NCI-H1436 treated with DMSO at 0.1 percent for 48 hours (cell line): Measurements from ENCODE around the gene B3GALT5.

Experiments
- DNase-seq: peaks from one replicate; lab custom pipeline; 2025; lab: John Stamatoyannopoulos, UW

B3GALT5 gene

DNA sequence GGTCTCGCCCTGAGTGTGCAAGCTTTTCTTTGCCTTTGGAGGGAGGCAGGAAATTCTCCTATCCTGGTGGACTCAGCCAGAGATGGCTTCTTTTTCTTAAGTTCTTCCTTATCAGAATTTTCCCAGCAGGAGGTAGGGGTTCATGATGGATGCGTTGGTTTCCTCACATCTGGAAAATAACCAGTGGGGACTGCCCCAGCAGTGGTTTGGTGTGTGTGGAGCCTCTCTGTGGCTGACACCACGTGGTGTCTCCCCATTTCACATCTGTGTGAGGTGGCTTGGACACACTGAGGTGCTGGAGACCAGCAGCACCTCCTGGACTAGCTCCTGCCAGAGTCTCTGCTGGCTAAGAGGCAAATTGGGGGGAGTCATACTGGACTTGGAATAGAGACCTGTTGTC lies 32.6 kb downstream of the B3GALT5 start:
- no peak for DNase-seq

DNA sequence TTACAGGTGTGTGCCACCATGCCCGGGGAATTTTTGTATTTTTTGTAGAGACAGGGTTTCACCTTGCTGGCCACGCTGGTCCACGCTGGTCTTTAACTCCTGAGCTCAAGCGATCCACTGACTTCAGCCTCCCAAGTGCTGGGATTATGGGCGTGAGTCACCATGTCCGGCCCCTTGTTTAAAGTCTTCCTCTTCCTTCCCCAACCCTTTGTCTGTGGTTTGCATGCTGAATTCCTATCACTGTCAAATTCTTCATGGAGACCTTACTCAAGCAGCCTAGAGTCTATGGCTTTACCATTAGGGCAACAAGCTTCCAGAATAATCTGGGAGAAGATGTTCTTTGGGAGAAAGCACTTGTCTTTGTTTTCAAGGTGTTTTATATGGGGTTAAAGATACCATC lies 34.7 kb downstream of the B3GALT5 start:
- DNase-seq = no peak

DNA sequence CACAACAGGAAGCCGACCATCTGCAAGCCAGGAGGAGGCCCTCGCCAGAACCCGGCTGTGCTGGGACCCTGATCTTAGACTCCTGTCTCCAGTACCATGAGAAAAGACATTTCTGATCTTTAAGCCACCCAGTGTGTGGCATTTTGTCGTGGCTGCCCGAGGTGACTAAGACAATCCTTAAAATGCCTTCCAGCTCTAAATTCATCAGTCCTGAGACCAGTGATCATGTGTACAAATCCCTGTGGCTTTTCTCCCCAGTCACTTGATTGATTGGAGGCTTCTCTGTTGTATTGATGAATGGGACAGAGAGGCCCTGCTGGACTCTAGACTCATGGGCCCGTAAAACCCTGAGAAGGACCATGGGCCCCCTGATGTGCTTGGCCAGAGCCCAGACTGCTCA lies 36.1 kb downstream of the B3GALT5 start:
- no peak for DNase-seq

DNA sequence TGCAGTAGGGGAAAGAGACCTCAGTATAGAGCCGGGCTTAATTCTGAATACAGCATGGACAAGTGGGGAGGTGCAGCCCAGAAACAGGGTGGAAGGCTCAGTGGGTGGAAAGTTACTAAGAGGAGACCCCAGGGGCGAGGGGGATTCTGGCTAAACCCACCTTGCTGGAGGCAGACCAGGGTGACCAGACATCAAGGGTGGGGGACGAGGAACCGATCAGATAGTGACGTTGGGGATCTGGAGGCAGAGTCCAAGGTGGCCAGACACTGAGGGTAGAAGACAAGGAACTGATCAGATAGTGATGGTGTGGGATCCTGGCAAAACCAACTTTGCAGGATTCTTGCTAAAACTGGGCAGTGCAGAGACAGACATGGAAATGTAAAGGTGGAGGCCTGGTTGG lies 36.8 kb downstream of the B3GALT5 start:
- no peak for DNase-seq

DNA sequence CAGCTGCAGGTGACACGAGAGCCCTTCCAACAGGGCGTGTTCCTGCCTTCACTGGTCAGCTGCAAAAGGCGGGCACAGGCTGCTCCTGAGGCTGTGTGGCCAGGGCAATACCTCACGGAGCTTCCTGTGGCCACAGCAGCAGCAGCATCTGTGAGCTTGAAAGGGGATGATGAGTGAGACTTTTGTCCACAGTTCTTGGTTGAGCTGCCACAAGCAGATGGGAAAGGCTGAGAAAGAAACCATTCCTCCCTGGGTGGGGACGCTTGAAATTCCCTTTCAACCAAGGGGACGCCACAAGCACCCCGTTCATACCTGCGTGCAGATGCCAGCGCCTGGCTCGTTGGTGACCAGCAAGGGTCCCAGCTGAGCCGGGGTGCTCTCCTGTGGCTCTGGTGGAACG lies 37.6 kb downstream of the B3GALT5 start:
- no peak for DNase-seq

DNA sequence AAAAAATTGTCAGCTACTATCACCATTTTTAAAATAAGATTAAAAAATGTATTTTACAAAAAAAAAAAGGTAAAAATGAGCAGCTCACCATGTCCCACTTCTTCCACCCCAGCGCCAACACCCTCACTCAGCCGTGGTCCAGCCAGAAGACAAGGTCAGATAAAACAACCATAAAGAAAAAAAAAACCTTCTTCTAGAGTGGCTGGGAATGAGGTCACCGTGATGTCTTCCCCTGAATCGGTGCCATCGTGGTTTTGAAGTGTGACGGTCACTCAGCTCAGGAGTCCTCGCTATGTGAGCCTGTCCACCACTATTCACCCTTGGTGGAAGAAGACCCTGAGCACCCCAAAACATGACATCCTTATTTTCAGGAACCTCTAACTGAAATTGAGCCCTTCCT lies 38.1 kb downstream of the B3GALT5 start:
- DNase-seq = no peak

DNA sequence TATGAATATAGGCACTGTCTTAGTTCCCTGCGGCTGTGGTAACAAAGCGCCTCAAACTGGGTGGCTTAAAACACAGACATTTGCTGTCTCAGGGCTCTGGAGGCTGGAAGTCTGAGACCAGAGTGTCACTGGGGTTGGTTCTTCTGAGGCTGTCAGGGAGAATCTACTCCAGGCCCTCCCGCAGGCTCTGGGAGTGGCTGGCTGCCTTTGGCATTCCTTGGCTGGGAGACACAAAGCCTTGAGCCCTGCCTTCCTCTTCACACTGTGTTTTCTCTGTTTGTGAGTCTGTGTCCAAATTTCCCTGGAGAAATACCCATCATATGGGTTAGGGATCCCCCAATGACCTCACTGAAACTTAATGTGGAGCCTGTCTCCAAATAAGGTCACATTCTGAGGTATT lies 38.5 kb downstream of the B3GALT5 start:
- DNase-seq = no peak

DNA sequence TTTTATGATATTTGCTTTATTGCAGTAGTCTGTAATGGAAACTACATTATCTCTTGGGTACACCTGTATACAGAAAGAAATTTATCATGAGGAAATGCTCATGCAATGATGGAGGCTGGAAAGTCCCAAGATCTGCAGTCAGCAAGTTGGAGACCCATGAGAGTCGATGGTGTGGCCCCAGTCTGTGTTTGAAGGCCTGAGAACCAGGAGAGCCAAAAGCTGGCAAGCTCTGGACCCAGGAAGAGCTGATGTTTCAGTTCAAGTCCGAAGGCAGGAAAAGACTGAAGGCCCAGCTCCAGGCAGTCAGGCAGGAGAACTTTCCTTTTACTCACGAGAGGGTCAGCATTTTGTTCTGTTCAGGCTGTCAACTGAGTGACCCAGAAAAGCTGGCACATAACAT lies 42.2 kb downstream of the B3GALT5 start:
- no peak for DNase-seq

DNA sequence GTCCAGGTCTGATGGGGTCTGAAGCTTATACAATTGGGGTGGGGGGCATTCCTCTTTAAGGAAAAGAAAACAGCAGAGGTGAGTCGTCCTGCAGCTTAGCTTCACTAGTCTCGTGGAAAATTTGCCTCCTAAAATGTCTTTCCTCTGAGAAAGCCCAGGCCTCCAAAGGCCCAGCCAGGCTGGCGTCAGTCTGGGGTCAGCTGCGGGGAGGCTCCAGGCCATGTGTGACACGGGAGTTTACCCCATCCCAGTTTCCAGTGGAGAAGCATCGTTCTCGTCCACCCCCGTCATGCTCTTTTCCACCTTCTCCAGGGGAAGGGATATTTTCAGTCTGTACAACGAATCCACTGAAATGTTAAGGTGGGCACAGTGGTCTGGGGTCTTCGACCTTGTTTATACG lies 42.8 kb downstream of the B3GALT5 start:
- no peak for DNase-seq

DNA sequence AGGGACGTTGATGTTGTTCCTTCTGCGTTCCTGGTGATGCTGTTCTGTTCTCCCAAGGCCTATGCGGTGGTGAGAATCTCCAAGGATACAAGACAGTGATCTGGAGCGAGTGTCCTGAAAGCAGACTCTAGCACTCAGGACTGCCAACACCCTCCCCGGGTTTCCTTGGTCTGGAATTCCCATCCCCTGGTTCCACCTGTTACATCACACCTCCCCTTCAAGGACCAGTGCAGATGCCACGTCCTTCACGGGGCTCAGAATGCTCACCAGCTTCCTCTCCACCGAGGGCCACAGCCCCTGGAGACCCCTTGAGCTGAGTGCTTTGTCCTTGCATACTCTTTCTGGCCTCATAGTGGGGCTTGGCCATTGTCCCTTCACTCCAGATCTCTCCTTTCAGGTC lies 43.5 kb downstream of the B3GALT5 start:
- no peak for DNase-seq

DNA sequence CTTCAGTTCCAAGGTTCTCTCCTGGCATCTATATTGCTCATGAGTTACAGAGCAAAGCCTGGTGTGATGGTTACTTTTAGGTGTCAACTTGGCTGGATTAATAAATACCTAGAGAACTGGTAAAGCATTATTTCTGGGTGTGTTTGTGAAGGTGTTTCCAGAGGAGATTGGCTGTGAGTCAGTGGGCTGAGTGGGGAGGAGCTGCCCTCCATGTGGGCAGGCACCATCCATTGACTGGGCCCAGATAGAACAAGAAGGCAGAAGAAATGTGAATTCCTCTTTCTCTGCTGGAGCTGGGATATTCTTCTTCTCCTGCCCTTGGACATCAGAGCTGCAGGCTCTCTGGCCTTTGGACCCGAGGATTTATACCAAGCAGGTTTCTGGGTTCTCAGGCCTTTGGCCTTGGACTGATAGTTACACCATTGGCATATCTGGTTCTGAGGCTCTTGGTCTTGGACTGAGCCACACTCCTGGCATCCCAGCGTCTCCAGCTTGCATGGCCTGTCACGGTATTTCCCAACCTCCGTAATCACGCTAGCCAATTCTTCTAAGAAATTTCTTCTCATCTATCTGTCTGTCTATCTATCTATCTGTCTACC lies 44.5 kb downstream of the B3GALT5 start:
- DNase-seq = no peak

DNA sequence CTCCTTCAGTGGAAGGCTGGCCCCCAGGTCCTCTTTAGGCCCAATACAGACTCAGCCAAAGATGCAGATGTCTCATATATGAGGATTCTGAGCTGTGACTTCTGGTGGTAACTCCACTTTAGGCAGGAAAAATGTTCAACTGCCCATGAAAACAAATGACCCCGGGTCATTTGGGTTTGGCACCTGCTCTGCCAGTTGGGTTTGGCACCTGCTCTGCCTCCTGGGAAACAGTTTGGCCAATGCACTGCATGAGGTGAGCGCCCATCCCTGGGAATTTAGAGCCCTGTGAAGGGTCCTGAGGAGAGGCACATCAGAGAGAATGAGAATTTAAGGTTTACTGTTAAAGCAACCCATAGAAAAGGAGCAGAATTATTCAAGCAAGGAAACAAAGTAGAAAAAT lies 45.3 kb downstream of the B3GALT5 start:
- DNase-seq = no peak

DNA sequence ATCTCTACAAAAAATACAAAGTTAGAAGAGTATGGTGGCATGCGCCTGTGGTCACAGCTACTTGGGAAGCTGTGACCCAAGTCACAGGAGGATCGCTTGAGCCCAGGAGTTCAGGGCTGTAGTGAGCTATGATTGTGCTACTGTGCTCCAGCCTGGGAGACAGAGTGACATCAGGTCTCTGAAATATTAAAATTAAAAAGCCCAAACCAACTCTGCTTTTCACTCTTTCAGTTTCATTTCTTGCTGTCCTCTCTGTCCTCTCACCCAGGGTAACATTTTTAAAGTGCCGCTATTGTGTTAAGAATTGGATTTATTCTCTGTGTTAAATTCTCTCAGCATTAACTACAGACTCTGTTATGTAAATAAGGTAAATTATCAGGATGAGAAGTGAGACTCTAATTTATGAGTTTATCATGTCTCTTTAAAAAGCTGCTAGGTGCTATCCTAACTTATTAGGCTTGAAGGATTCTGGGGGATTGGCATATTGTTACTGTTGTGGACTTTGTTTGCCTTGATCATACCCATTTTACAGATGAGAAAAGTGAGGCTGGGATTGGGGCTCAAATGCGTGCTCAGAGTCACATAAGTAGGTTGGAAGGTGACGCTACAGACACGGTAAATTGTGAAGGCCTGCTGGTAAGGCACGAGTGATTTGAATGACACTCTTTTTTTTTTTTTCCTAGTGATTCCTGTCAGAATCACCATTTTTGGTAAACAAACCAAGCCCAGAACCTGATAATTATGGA lies 46.5 kb downstream of the B3GALT5 start:
- DNase-seq = no peak

DNA sequence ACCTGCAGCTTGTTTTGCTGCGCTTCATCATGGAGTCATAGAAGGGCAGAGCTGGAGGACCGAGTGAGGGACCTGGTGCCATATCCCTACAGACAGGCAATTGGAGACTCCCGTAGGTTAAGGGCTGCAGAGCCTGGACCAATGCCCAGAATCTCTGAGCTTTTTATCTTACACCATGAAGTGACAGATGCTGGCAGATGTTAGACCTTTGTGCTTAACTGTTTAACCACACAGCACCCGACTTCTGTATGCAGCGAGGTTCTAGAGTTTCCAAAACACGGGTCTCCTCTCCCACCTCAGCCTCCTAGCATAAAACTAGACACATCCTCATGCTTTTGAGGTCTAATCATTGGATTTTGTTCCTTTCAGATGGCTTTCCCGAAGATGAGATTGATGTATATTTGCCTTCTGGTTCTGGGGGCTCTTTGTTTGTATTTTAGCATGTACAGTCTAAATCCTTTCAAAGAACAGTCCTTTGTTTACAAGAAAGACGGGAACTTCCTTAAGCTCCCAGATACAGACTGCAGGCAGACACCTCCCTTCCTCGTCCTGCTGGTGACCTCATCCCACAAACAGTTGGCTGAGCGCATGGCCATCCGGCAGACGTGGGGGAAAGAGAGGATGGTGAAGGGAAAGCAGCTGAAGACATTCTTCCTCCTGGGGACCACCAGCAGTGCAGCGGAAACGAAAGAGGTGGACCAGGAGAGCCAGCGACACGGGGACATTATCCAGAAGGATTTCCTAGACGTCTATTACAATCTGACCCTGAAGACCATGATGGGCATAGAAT lies 47.6 kb downstream of the B3GALT5 start:
- DNase-seq = no peak

DNA sequence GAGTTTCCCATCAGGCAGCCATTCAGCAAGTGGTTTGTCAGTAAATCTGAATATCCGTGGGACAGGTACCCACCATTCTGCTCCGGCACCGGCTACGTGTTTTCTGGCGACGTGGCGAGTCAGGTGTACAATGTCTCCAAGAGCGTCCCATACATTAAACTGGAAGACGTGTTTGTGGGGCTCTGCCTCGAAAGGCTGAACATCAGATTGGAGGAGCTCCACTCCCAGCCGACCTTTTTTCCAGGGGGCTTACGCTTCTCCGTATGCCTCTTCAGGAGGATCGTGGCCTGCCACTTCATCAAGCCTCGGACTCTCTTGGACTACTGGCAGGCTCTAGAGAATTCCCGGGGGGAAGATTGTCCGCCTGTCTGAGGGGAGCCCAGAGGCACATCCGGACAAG lies 48.4 kb downstream of the B3GALT5 start:
- no peak for DNase-seq

DNA sequence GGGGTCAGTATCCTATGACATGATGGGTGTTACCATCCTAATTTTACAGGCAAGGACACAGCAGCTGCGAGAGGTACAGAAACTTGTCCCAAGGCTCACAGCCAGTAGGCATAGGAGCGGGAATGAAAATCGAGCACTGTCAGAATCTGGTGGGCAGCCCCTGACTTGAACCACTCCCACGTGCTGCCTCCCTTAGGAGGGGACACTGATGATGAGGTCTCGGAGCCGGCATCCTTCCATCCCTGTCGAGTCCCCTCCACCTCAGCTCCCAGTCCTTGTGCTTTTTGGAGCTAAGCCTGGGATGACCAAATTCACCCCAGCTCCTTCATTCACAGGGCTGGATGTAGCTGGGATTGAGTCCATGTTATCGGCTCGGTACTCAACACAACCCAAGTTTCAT lies 49.0 kb downstream of the B3GALT5 start:
- DNase-seq = no peak

DNA sequence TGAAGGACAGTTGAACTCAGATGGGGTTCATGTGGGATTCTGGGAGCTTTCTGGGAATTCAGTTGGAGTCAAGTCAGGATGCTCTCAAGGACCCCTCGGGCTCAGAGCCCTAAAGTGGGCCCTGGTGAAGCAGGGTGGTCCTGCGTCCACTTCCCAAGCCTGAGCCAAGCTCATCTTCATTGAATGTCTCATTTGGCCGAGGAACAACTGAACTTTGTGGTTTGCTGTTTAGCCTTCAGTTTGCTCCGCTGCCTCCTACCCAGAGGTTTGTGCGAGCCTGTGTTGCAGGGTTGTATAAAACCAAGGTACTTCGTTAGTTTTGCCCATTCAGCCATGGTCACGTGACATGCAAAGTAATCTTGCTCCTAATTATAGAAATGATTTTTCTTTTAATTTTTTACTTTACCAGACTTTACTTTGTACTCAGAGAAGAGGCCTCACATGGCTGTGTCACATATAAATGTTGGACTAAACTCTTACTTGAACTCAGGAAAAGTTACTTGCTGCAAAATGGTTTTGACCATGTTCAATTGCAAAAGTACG lies 49.7 kb downstream of the B3GALT5 start:
- DNase-seq = no peak

DNA sequence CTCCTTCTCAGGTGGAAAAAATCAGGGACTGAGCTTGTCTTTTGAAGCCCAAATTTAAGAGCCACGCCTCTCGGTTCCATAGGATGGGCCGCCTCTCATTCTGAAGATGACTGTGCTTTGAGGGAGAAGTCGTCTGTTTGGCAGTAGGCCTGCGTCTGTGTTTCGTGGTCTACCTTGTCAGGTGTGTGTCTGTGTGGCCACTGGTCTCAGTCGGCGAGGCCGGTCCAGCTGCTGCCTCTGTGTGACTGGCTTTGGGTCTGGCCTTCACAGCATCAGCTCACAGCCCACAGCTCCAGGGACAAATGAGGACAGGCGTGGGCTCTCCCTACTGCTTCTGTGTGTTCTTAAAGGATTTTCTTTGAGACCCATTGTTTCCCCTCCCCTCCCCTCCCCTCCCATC lies 50.3 kb downstream of the B3GALT5 start:
- no peak for DNase-seq

DNA sequence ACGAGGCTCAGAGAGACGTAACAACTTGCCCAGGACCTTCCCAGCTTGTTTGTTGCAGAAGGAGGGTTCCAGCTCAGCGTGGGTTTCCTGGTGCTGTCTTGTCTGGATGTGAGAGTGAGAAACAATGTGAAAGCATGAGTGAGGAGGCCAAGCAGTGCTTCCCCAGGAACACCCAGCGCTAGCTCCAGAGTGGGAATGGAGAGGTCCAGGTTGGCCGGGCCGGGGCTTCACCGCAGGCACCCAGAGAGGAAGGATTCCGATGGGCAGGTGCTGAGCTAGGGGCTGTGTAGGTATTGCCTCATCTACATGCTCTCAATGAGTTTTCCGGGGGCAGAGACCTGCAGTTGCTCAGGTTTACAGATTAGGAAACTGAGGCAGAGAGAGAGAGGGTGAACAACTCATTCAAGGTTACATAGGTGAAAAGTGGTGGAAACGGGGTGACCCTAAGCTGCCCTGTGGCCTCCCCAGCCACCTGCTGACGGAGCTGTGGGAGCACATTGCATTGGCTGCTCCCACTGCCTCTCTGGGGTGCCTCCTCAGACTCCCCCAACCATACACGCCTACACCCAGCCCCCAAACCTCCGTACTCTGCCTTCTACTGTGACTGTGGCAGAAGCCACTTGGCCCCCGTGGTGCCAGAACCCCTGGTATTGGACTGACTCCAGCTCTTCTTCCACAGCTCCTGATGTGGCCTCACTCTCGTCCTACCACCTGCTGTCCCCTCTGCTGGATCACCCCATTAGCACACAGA lies 51.2 kb downstream of the B3GALT5 start:
- no peak for DNase-seq

DNA sequence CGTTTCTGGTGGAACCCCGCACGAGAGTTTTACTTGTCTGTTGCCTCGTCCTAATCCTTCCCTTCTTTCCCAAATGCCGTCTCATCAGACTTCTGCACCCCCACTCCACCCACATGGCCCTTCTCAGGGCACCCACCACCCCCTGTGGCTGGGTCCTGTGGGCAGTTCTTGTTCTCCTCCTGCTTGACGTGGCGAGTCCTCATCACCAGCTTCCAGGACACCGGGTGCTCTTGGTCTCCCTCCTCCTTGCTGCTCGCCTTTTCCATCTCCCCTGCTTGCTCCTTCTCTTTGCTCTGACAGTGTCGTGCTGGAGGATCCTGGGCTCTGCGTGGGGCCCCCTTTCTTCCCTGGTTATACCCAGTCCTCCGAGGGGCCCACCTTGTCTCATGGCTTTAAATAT lies 51.8 kb downstream of the B3GALT5 start:
- no peak for DNase-seq

DNA sequence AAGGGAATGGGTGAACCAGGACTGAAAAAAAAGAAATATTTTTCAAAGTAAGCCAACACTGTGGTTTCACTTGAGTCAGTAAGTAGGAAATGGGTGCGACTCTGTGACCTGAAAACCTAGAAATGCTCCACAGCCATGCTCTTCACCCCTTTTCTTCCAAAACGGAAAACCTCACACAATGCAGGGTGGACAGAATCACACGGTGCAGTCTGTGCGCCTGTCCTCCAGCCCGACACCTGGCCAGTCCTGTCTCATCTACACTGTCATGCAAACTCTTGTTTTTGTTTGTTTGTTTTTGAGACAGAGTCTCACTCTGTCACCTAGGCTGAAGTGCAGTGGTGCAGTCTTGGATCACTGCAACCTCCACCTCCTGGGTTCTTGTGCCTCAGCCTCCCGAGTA lies 53.3 kb downstream of the B3GALT5 start:
- DNase-seq = no peak

DNA sequence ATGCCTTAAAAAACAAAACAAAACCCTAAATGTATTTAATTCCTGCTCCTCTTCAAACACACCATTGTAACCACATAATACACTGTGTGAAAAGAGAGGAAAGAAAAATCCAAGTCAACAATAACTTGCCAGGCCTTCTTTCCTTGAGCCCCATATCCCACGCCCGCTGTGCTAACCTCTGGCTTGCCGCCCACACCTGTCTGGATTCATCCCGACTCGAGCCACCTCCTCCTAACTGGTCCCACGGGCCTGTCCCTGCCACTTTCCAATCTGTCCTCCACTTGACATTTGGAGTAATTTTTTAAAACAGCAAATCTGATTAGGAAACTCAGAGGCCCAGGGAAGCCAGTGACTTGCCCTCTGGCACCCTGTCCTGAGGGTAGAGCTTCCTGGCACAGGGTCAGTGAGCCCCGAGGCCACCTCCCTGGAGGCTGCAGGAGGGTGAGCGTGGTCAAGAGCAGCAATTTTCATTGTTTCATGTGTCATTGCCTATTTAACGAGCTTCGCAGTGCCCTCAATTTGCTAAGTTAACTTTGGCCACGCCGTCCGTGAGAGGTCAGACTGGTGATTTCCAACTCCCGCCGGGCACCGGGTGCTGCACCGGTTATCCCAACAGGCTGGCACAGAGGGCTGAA lies 54.1 kb downstream of the B3GALT5 start:
- DNase-seq = no peak
